SK-N-SH treated with all-trans-retinoic acid at 6 μM for 48 hours (cell line): ENCODE data around the gene ZNF697.

Source experiments
- ATAC-seq: fragments of 200-7000 bp; cut with Tn5 transposase; 3 replicates; pipeline ENCODE4 v1.9.1; 2020; ENCODE audit warnings: mild to moderate bottlenecking, moderate library complexity
- ARNTL ChIP-seq: fragments of 450-650 bp; formaldehyde crosslinking; IDR thresholded peaks from 2 replicates; pipeline ENCODE4 v1.5.0; 2020; ENCODE audit warnings: low read depth, mild to moderate bottlenecking, moderate library complexity, borderline replicate concordance
- BACH2 ChIP-seq: fragments of 250-450 bp; sonication (Bioruptor Pico); IDR thresholded peaks from 2 replicates; pipeline ENCODE4 v1.9.0; 2021; ENCODE audit warnings: mild to moderate bottlenecking, borderline replicate concordance
- CREB5 ChIP-seq: fragments of 250-450 bp; sonication (Bioruptor Pico); IDR thresholded peaks from 2 replicates; pipeline ENCODE4 v1.5.1; 2020; ENCODE audit warnings: low read depth, mild to moderate bottlenecking, moderate library complexity
- CSDC2 ChIP-seq: fragments of 250-450 bp; sonication (Bioruptor Pico); IDR thresholded peaks from 2 replicates; pipeline ENCODE4 v1.5.0; 2020; ENCODE audit warnings: mild to moderate bottlenecking, moderate library complexity
- CSRNP3 ChIP-seq: fragments of 250-450 bp; sonication (Bioruptor Pico); IDR thresholded peaks from 2 replicates; pipeline ENCODE4 v1.5.1; 2021; ENCODE audit warnings: mild to moderate bottlenecking, moderate library complexity
- ESRRG ChIP-seq: fragments of 250-450 bp; sonication (Bioruptor Pico); IDR thresholded peaks from 2 replicates; pipeline ENCODE4 v1.6.1; 2021; ENCODE audit warnings: mild to moderate bottlenecking
- GLIS3 ChIP-seq: fragments of 250-450 bp; sonication (Bioruptor Pico); IDR thresholded peaks from 2 replicates; pipeline ENCODE4 v1.5.0; 2020; ENCODE audit warnings: mild to moderate bottlenecking, moderate library complexity
- ISL1 ChIP-seq: fragments of 250-450 bp; sonication (Bioruptor Pico); IDR thresholded peaks from 2 replicates; pipeline ENCODE4 v2.1.2; 2022; ENCODE audit warnings: mild to moderate bottlenecking, moderate library complexity
- OSR1 ChIP-seq: fragments of 250-450 bp; sonication (Bioruptor Pico); IDR thresholded peaks from 2 replicates; pipeline ENCODE4 v1.8.0; 2022; ENCODE audit warnings: moderate library complexity, mild to moderate bottlenecking, inconsistent platforms
- PATZ1 ChIP-seq: fragments of 250-450 bp; sonication (Bioruptor Pico); IDR thresholded peaks from 2 replicates; pipeline ENCODE4 v1.8.0; 2020; ENCODE audit warnings: mild to moderate bottlenecking, moderate library complexity, borderline replicate concordance
- POU6F1 ChIP-seq: fragments of 250-450 bp; sonication (Bioruptor Pico); IDR thresholded peaks from 2 replicates; pipeline ENCODE4 v1.8.0; 2021; ENCODE audit warnings: low read depth, mild to moderate bottlenecking, moderate library complexity, borderline replicate concordance
- PPARA ChIP-seq: fragments of 250-450 bp; sonication (Bioruptor Pico); IDR thresholded peaks from 2 replicates; pipeline ENCODE4 v1.5.0; 2020; ENCODE audit warnings: mild to moderate bottlenecking, borderline replicate concordance
- RARB ChIP-seq: fragments of 250-450 bp; sonication (Bioruptor Pico); IDR thresholded peaks from 2 replicates; pipeline ENCODE4 v1.8.0; 2021; ENCODE audit warnings: mild to moderate bottlenecking, moderate library complexity
- SNAI2 ChIP-seq: fragments of 250-450 bp; sonication (Bioruptor Pico); IDR thresholded peaks from 2 replicates; pipeline ENCODE4 v1.5.0; 2020; ENCODE audit warnings: mild to moderate bottlenecking, moderate library complexity
- TCF4 ChIP-seq: fragments of 250-450 bp; sonication (Bioruptor Pico); IDR thresholded peaks from 2 replicates; pipeline ENCODE4 v1.8.0; 2021; ENCODE audit warnings: mild to moderate bottlenecking, moderate library complexity, borderline replicate concordance
- TOX ChIP-seq: fragments of 250-450 bp; sonication (Bioruptor Pico); IDR thresholded peaks from 2 replicates; pipeline ENCODE4 v1.8.0; 2021; ENCODE audit warnings: mild to moderate bottlenecking, moderate library complexity, borderline replicate concordance
- TSHZ2 ChIP-seq: fragments of 250-450 bp; sonication (Bioruptor Pico); IDR thresholded peaks from 2 replicates; pipeline ENCODE4 v1.5.0; 2020; ENCODE audit warnings: mild to moderate bottlenecking, moderate library complexity
- ZC3H10 ChIP-seq: fragments of 250-450 bp; sonication (Bioruptor Pico); IDR thresholded peaks from 2 replicates; pipeline ENCODE4 v1.5.1; 2021; ENCODE audit warnings: mild to moderate bottlenecking, moderate library complexity
- ZFP3 ChIP-seq: fragments of 250-450 bp; sonication (Bioruptor Pico); IDR thresholded peaks from 2 replicates; pipeline ENCODE4 v1.5.0; 2020; ENCODE audit warnings: mild to moderate bottlenecking, moderate library complexity
- ZFP30 ChIP-seq: fragments of 450-650 bp; formaldehyde crosslinking; IDR thresholded peaks from 2 replicates; pipeline ENCODE4 v1.5.0; 2022; ENCODE audit warnings: mild to moderate bottlenecking, moderate library complexity
- ZNF565 ChIP-seq: fragments of 450-650 bp; formaldehyde crosslinking; conservative IDR thresholded peaks from 2 replicates; pipeline ENCODE4 v1.5.0; 2020; ENCODE audit warnings: low read depth, mild to moderate bottlenecking, moderate library complexity
- ZNF70 ChIP-seq: fragments of 450-650 bp; formaldehyde crosslinking; IDR thresholded peaks from 2 replicates; pipeline ENCODE4 v1.5.0; 2020; ENCODE audit warnings: mild to moderate bottlenecking, moderate library complexity
- ZNF8 ChIP-seq: fragments of 450-650 bp; formaldehyde crosslinking; IDR thresholded peaks from 2 replicates; pipeline ENCODE4 v1.5.0; 2020; ENCODE audit warnings: mild to moderate bottlenecking, moderate library complexity

The ZNF697 gene

GRCh38 chr1:119595168-119595567 lies 52.9 kb downstream of the ZNF697 start:
- ATAC-seq: no peak
- TF ChIP-seq CREB5 (CRISPR knock-in tag): no peak
- no peak for TF ChIP-seq ZNF70 (CRISPR knock-in tag)
- TF ChIP-seq SNAI2 (CRISPR knock-in tag): no peak
- TF ChIP-seq OSR1: no peak
- no peak for TF ChIP-seq GLIS3 (CRISPR knock-in tag)
- TF ChIP-seq ZNF8 (CRISPR knock-in tag): no peak
- no peak for TF ChIP-seq ZFP30 (CRISPR knock-in tag)
- TF ChIP-seq PPARA (CRISPR knock-in tag): no peak
- TF ChIP-seq RARB (CRISPR knock-in tag): no peak
- TF ChIP-seq TSHZ2 (CRISPR knock-in tag): no peak
- TF ChIP-seq ZNF565 (CRISPR knock-in tag): no peak
- no peak for TF ChIP-seq BACH2
- TF ChIP-seq TCF4: no peak
- no peak for TF ChIP-seq CSDC2 (CRISPR knock-in tag)
- TF ChIP-seq TOX (CRISPR knock-in tag): no peak
- TF ChIP-seq POU6F1: no peak
- no peak for TF ChIP-seq ZC3H10
- TF ChIP-seq ESRRG (CRISPR knock-in tag): no peak
- no peak for TF ChIP-seq ARNTL
- TF ChIP-seq ZFP3 (CRISPR knock-in tag): no peak
- TF ChIP-seq, all 23 proteins: peak for 0

- TF ChIP-seq ZFP30 (CRISPR knock-in tag): no peak
- no peak for TF ChIP-seq POU6F1
- no peak for TF ChIP-seq ZC3H10
- no peak for TF ChIP-seq ZFP3 (CRISPR knock-in tag)
- TF ChIP-seq RARB (CRISPR knock-in tag): no peak
- no peak for TF ChIP-seq PPARA (CRISPR knock-in tag)
- TF ChIP-seq ZNF70 (CRISPR knock-in tag): no peak
- TF ChIP-seq ESRRG (CRISPR knock-in tag): no peak
- no peak for TF ChIP-seq BACH2
- no peak for TF ChIP-seq CREB5 (CRISPR knock-in tag)
- TF ChIP-seq ZNF8 (CRISPR knock-in tag): no peak
- TF ChIP-seq PATZ1 (CRISPR knock-in tag): no peak
- no peak for TF ChIP-seq SNAI2 (CRISPR knock-in tag)
- no peak for TF ChIP-seq ARNTL
- no peak for TF ChIP-seq CSRNP3
- TF ChIP-seq TOX (CRISPR knock-in tag): no peak
- TF ChIP-seq ISL1 (CRISPR knock-in tag): no peak
- no peak for TF ChIP-seq TCF4
- no peak for TF ChIP-seq ZNF565 (CRISPR knock-in tag)
- TF ChIP-seq GLIS3 (CRISPR knock-in tag): no peak
- ATAC-seq: no peak
Observed at GRCh38 chr1:119594376-119594775, 53.7 kb downstream of the ZNF697 start.
